Cardiac fibroblast (primary cell): ENCODE results near the gene COQ4.

Experiments used
- DNase-seq, 2 donors: peaks; one replicate each; pipeline versions ENCODE4 v3.0.0 to v3.0.0-alpha.2; 2010; ENCODE audit warnings: low read depth in 2 of 2
- H3K4me3 ChIP-seq, 2 donors: replicated peaks in 1 of 2; 1 replicate in 1 of 2; 2 replicates in 1 of 2; pipeline ENCODE4 v1.5.1; 2011; ENCODE audit warnings: low read depth in 2 of 2, low read length in 2 of 2, mild to moderate bottlenecking in 2 of 2, moderate library complexity in 1 of 2
- TF ChIP-seq, protein P1 (sequence below): IDR thresholded peaks from one replicate; pipeline ENCODE4 v1.5.1; 2011; ENCODE audit warnings: low read depth, mild to moderate bottlenecking, low read length, inconsistent platforms

COQ4 gene

DNA sequence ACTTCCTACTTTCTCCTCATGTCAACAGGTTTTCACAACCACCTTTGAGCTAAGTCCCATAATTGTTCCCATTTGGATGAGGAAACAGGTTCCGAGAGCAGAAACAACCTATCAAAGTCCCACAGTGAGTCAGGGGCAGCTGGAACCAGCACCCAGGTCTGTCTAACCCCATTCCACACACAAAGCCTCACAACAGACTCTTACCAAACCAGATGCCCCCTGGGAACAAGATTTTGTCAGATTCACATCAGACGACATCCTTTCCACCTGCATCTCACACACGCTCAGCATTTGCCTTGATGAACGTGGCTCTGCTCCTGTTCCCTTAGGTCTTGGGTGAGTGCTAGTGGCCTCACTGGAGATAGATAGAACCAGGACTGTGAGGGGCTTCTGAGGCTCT lies 29.5 kb upstream of the COQ4 start:
- TF ChIP-seq, protein P1, sequence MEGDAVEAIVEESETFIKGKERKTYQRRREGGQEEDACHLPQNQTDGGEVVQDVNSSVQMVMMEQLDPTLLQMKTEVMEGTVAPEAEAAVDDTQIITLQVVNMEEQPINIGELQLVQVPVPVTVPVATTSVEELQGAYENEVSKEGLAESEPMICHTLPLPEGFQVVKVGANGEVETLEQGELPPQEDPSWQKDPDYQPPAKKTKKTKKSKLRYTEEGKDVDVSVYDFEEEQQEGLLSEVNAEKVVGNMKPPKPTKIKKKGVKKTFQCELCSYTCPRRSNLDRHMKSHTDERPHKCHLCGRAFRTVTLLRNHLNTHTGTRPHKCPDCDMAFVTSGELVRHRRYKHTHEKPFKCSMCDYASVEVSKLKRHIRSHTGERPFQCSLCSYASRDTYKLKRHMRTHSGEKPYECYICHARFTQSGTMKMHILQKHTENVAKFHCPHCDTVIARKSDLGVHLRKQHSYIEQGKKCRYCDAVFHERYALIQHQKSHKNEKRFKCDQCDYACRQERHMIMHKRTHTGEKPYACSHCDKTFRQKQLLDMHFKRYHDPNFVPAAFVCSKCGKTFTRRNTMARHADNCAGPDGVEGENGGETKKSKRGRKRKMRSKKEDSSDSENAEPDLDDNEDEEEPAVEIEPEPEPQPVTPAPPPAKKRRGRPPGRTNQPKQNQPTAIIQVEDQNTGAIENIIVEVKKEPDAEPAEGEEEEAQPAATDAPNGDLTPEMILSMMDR: no peak
- H3K4me3 ChIP-seq: no peak overlapping the region
- no peak for DNase-seq

DNA sequence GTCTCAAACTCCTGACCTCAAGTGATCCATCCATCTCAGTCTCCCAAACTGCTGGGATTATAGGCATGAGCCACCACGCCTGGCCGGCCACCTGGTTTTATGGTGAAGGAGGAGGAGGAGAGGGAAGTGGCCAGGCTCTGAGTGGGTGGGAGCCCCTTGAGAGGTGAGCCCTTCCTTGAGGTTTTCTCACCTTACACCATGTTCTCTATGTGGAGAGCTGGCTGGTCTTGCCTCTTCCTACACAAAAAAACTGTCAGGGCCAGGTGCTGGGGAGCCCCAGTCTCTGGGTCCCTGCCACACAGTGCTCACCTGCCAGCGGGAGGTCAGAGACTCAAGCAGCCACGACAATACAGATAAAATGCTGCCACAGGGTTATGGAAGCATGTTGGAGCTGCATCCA lies 28.5 kb upstream of the COQ4 start:
- H3K4me3 ChIP-seq: no peak overlapping the region
- DNase-seq: no peak
- TF ChIP-seq, protein P1: no peak

DNA sequence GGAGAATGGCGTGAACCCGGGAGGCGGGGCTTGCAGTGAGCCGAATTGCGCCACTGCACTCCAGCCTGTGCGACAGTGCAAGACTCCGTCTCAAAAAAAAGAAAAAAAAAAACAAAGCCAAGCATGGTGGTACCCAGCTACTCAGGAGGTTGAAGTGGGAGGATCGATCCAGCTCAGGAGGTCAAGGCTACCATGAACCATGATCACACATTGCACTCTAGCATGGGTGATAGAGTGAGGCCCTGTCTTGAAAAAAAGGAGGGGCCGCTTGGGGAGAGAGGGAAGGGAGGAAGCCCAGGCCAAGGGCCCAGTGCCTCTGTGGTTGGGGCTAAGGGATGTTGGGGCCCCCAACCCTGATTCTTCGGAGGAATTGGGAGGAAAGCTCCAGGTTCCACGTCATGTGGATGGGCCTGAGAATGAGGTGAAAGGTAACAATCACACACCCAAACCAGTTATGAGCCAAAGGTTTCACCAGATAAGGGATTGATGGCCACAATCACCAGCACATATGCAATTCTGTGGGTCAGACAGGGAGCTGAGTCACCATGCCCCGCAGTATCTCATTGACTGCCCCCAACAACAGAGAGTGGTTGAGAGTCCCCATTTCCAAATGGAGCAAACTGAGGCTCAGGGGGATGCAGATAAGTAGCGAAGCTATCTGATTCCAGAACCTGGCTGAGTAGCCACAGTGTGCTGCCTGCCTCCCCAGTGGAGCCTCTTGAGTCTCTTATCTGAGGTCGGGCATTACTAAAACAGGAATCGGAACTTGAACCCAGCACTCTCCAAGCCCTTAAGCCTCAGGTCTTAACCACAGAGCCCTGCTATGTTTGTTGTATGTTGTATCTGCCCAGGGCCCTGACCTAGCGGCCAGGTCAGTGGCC lies 26.1 kb upstream of the COQ4 start:
- TF ChIP-seq, protein P1: no peak
- no peak overlapping the region for H3K4me3 ChIP-seq
- DNase-seq: peak in 1 of 2 donors; percentile 18

DNA sequence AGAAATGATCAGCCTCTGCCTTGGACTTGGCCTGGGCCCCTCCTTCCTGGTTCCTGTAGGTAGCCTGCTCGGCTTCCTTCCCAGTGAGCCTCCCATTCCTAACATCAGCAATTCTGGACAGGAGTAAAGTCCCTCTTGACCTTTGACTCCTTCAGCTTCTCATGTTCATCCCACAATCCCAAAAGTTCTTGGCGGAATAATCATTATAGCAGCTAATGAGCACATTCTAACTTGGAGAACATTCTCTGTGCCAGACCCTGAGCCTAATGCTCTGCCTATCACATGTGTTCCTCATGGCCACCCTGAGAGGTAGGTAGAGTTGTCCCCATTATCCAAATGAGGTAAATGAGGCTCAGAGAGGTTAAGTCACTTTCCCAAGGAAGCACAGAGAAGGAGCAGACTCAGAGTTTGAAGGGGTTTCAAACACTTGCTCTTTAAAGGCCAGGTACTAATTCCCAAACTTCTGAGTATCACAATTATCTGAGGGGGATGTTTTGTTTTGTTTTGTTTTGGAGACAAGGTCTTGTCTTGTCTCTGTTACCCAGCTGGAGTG lies 25.3 kb upstream of the COQ4 start:
- TF ChIP-seq, protein P1: no peak
- H3K4me3 ChIP-seq: no peak overlapping the region
- DNase-seq: no peak

DNA sequence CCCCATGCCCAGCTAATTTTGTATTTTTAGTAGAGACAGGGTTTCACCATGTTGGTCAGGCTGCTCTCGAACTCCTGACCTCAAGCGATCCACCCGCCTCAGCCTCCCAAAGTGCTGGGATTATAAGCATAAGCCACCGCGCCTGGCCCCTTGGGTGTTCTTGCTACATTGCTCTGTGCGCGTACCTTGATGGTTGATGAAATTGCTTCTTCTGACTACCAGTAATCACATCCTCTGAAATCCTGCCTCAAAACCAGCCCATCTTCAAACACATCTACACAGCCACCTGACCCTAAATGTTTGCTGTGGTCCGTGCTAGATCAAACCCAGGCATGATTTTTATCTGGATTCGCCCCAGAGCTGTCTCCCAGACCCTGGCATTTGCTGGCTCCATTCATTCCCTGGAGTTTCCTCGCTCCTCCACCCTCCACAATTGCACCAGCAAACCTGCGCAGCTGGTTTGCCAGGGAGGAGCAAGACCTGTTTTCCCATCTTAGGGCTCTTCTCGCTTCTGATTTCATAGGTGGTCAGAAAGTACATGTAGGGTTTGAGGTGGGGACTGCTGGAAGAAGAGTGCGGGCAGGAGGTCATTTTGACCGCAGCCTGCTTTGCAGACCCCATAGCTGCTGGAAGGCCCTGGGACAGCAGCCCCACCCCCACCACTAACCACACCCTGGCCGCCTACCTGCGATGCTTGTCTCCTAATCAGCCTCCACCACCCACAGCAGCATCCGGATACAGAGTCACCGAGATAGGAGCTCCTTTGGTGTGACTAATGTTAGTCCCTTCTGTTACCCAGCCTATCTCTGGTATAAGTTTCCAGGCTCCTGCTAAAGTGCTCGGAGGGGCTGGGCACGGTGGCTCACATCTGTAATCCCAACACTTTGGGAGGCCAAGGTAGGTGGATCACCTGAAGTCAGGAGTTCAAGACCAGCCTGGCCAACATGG lies 23.8 kb upstream of the COQ4 start:
- no peak overlapping the region for H3K4me3 ChIP-seq
- TF ChIP-seq, protein P1: no peak
- DNase-seq: no peak

DNA sequence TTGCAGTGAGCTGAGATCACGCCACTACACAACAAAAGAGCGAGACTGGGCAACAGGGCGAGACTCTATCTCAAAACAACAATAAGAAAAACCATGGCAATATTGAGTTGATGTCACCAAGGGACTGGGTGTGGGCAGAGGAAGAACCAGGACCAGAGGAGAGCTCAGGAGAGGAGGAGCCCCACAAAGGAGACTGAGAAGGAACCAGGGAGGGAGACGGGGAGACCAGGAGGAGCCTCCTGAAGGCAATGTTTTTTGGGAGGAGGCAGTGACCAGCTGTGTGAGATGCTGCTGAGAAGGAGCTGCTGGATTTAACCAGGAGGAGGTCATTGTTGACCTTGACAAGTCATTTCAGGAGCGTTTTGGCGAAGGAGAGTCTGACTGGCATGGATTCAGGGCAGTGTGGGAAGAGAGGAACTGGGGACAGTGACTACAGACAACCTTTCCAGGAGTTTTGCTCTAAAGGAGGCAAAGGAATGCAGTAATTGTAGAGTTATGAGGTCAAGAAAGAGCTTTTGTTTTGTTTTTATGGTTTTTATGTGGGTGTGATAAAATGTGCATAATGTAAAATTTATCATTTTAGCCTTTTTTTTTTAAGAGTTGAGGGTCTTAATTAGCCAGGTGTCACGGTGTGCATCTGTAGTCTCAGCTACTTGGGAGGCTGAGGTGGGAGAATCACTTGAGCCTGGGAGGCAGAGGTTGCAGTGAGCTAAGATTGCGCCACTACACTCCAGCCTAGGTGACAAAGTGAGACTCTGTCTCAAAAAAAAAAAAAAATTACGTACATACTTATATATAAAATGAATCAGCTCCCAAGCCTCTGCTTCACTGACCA lies 18.3 kb upstream of the COQ4 start:
- TF ChIP-seq, protein P1: no peak
- peak in 1 of 2 donors; percentile 20 for DNase-seq
- H3K4me3 ChIP-seq: no peak overlapping the region
